GM21717 (cell line): ENCODE measurements around the gene NPM3.
"Not testable (repeated sequence)": the region's sequence is repeated elsewhere in the genome, so short reads cannot be mapped to it uniquely, and the experiment has no call there.

Experiments
- ATAC-seq: cut with Tn5 transposase; IDR thresholded peaks from one replicate; pipeline ENCODE4 v1.9.1; 2021; ENCODE audit warnings: mild to moderate bottlenecking, moderate library complexity; ENCODE audit not compliant: unreplicated experiment

Gene NPM3

DNA sequence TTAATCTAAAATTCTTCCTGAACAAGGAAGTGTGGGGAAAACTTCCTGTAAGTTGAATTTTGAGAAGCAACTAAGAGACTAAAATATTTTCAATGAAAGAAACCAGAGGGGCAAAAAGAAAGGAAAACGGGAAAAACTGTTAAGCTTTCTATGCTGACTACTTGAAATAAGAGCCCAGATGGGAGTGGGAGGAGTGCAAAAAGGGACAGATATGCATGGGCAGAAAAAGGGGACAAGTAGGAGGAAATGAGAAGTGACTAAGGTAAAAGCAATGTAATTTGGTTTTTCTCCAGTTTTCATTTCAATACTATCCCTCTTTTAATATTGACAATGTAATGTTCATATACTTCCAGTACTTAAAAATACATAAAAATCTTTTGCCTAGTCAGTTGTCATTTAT, 23.9 kb upstream of the NPM3 start:
- no peak for ATAC-seq

DNA sequence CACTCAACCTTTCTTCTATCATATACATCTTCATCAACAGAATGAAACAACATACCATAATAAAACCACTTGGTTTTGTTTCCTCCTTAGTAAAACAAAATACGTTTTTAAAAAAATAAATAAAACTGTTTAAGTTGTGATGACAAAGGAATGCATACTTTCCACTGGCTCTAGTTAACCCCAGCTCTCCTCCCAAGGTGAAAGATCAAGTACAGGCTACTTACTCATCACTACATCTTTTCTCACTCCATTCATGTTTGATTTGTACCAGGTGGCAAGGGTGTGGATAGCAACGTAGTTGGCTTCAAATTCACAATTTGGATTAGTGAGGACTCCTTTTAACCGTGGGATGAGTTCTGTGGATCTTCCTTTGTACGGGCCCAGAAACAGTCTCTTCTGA, 20.3 kb upstream of the NPM3 start:
- ATAC-seq, result no peak

GRCh38 chr10:101797403-101798059, 14.3 kb upstream of the NPM3 start:
- no peak for ATAC-seq

- no peak for ATAC-seq
Observed at GRCh38 chr10:101793526-101793925, 10.3 kb upstream of the NPM3 start.

- ATAC-seq, result no peak
Observed at GRCh38 chr10:101789686-101790085, 6.4 kb upstream of the NPM3 start.

GRCh38 chr10:101789231-101789630, 6.0 kb upstream of the NPM3 start:
- not testable (repeated sequence) for ATAC-seq

DNA sequence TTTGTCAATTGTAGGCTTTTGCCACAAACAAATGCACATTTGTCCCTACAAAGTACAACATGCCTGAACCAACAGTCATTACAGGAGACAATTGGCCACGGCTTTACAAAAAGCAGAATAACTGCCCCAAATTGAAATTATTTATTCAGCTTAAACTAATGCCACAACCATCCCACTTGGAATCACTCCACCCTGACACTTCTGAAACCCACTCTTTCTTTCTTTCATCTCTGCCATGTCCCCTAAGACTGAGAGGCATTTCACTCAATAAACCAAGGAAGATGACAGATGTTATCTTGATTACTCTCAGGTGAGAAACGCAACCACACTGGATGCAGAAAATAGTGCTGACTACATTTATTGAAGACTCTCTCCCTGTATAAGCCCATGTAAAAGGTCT, 2.6 kb upstream of the NPM3 start:
- ATAC-seq, result no peak

GRCh38 chr10:101784558-101784957, 1.3 kb upstream of the NPM3 start:
- ATAC-seq, result no peak

DNA sequence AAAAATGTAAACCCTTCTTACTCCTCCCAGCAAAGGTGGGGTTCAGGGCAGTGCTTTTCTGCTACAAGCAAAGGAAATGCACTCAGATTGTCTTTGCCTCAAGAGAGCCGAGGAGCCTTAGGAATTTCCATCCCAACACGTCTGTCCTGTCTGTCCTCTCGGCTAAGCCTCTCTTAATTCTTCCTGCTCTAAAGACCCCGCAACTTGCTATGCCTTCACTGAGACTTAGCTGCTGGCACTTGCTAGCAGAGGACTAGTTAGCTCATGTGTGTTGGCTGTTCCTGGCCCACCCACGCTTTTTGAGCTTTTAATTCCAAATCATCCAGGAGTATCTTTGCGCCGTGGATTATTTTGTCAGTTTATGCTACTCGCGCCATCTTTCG, 481 bp upstream of the NPM3 start:
- no peak for ATAC-seq

GRCh38 chr10:101781984-101782810, 1.0 kb downstream of the NPM3 start:
- no peak for ATAC-seq

DNA sequence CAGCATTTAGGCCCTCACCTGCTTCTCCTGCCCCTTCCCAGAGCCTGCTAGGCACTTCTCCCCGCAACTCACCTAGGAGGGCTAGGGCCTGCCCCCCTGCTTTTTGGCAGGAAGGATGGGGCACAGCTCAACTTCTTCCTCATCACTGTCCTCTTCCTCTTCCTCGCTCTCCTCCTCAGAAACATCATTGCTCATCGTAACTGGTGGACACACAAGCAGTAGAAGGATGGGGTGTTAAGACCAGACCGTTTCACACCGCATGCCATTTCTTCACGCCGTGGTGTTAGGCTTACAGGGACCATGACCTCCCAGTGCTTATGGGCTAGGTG, 1.6 kb downstream of the NPM3 start:
- ATAC-seq, result no peak

DNA sequence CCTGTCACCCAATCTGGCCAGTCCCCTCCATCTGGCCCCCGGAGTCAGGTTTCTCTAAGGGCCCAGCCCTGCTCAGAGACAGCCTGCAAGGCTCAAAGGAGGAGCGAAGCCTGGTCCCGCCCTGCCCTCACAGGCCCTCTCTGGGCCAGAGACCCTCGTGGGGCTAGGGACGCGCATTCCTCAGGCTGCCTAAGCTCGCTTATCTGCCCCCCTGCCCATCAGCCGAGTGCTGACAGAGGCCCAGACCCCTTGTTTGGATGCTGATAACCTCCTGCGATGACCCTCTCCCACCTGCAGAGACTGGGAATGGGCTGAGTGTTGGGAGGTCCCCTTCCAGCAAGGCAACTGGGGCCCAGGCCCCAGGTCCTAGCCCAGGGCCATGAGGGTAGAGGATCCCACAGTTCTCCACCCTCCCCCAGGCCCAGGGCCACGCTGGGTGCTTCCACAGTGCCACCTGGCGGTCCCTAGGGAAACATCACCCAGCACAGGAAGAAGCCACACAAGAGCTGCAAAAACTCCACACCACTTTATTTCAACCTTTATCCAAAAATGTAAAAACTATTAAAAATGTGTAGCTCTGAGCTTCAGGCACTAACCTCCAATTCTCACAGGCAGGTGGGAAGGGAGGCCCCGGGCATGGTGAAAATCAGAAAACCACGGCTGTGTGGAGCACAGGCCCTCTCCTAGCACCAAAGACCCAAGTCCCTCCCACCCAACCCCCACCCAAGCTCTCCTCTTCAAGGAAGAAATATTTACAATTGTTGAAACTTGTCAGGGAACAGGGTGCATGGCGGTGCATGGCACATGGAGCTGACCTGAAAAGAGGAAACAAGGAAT, 2.2 kb downstream of the NPM3 start:
- no peak for ATAC-seq

DNA sequence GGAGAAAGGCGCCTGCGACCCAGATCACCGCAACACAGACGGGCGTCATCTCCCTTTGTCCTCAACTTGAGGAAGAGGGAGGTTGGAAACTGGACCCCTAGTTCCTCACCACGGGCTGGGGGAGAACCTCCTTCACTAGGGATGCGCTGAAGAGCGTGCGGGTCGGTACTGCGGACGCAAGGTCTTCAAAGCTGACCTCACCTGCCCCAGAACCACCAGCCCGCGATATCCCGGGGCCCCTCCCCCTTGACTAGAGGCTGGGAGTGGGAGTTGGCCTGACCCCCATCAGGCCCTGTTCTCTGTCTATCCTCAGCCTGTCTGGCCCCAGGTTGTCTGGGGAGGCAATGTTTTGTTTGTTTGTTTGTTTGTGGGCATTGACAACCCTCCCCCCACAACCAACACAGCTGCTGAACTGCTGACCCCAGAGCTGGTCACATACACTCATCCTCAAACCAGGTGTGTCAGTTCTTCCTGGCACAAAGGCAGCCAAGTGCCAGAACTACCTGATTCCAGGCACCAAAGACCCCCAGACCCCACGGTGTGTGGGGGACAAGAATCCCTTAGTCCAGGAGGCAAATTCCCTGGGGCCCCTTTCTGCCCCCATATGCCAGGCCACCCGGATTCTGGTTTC, 2.9 kb downstream of the NPM3 start:
- no peak for ATAC-seq

DNA sequence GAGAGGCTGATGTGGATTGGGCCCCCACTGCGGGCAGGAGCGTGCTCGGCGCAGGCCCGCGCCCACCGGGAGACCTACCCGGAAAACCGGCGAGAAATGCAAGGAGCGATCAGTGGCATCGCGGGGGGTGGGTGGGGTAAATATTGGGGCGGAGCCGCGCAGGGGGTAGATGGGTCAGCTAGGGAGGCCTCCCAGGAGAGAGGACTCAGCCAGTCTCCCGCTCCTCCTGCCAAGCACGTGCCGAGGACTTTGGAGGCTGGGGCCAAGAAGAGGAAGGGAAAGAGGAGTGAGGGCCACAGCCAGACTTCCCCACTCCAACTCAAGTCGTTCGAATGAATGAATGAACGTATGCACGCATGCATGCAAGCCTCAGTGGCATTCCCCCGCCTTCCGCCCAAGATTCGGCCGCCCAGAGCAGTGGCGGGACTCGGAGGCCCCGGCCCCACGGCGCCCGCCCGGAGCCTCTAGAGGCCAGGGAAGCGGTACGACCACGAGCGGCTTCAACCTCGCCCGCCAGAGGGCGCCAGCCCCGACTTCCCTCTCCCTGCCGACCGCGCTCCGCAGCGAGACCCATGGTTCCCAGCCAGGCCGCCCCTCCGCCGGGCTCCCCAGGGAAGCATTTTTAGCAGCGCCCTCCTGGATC, 3.6 kb downstream of the NPM3 start:
- ATAC-seq, result peak; percentile 36

DNA sequence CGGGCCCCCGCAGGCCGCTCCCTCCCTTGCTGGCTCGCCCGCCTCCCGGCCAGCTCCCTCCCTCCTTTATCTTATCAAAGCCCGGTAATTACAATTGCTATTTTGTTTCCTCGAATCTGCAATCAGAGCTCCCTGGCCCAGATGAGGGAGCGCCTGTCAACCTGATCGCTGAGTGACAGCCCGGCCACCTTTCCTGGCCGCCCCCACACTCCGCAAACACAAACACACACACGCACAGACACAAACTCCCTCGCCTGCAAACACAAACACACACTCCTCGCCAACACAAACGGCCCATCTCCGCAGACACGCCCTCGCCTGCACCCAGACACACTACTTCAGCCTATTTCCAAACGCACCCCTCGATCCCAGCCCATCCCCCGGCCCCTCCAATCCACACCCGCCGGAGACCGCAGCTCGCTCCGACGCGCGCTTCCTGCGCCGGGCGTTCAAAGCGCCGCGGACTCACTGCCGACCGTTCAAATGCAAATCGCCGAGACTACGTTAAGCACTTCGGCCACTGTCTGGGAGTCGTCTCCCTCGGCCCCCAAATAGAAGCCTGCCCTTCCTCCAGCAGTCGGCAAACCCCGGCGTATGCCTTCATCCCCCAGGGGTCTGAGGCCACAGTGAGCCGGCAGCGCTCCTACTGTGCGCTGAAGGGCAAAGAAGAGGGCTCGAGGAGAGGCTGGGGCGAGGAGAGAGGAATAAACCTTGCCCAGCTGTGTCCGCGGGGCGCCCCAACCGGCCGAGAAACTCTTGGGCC, 4.3 kb downstream of the NPM3 start:
- ATAC-seq, result no peak

- ATAC-seq, result no peak
Observed at GRCh38 chr10:101778151-101778780, 5.0 kb downstream of the NPM3 start.

DNA sequence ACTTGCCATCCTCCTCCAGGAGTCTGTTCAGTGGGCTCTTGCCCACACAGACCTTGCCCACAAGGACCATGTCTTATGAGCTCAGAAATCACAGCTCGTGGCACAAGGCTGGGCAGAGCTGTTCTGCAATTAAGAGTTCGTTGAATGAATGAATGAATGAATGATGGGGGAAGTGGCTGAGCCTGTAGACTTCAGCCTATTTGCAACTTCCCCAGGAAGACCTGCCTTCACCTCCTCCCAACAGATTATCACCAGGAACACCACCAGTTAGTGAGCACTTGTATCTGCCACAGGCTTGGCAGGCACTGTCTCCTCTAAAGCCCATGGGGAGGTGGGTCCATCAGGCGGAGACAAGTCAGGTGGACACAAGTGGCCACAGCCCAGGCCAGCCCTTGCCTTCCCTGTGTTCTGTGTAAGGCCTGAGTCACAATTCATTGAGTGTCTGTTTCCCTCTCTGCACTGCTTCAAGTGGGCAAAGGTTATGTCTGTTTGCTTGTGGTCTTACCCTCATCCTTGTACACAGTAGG, 5.6 kb downstream of the NPM3 start:
- no peak for ATAC-seq

DNA sequence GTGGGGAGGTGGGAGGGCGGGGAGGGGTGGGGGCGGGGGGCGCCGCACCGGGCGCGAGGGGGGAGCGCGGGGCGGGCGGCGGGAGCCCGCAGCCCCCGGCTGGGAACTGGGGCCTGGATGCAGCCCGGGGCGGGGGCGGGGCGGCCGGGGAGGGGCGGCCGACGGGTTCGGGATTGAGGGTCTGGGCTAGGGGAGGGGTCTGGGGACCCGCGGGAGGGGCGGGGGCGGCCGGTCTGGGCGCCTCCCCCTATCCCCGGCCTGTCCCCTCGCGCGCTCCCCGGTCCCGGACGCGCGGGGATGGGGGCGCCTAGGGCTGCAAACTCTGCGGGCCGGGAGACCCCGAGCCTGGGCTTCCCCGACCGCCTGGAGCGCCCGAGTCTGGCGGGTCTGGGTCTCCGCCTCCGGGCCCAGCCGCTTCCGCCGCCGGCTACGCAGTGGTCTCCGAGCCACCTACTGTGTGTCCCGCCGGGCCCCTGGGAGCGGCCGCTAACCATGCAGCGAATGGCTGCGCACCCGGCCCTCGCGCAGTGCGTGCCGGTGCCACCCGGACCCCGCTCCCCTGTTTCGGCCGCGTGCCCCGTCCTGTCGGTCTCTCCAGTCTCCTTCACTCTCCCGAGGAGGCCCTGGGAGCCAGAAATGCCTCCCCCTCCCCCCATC, 7.0 kb downstream of the NPM3 start:
- ATAC-seq, result no peak
